Measurements from ENCODE around the gene CDH11.

- TF ChIP-seq CTCF (IDR thresholded peaks at IDR 0.05 in 2 of 3, conservative IDR thresholded peaks at IDR 0.05 in 1 of 3; ENCODE audit: insufficient read depth in 2 of 3, low read depth in 1 of 3, low read length in 3 of 3) (no peak), ATF7 (IDR thresholded peaks at IDR 0.05) (no peak), EZH2 (IDR thresholded peaks at IDR 0.05; ENCODE audit: borderline replicate concordance, low read depth, low read length) (no peak), ZFX (CRISPR knock-in tag; IDR thresholded peaks at IDR 0.05) (no peak), ADNP (tag; IDR thresholded peaks at IDR 0.05) (no peak), MCM5 (IDR thresholded peaks at IDR 0.05; ENCODE audit: low read depth) (no peak)
Measured at GRCh38 chr16:65095090-65095728, 26.7 kb downstream of the CDH11 start.

Data from K562 (cell line).